HepG2 (cell line): ENCODE results near the gene ADSS2. TPM values are rescaled to one million over a fixed set of nuclear protein-coding genes. Genes with fewer than 3 reads are reported as not detected.
A peak's percentile ranks its signal among the peaks of the same experiment; 100 is the strongest.
"Not testable (repeated sequence)": the region's sequence is repeated elsewhere in the genome, so short reads cannot be mapped to it uniquely, and the experiment has no call there.

Source experiments
- ATAC-seq: fragments of 200-7000 bp; cut with Tn5 transposase; 3 replicates; pipeline ENCODE4 v1.9.1; 2020; ENCODE audit warnings: mild to moderate bottlenecking, moderate library complexity
- BruUV-seq: library from RNA; stranded (reverse); fragments of 400-500 nt; replicated peaks from 2 replicates; lab custom pipeline; 2021; lab: Mats Ljungman, UMichigan
- CTCF ChIA-PET: fragments of 300-600 bp; formaldehyde crosslinking; extraction: SDS; loops from one replicate; lab custom pipeline; 2021; ENCODE audit warnings: low total read pairs, inconsistent platforms, low intra/inter-chr PET ratio; lab: Yijun Ruan, JAX
- POLR2A ChIA-PET: fragments of 350-600 bp; sonication (Branson Sonifier 250); formaldehyde crosslinking; loops from one replicate; lab custom pipeline; 2020; ENCODE audit warnings: antibody characterized with exemption, inconsistent platforms; lab: Yijun Ruan, JAX
- DNase-seq: peaks from one replicate; pipeline ENCODE4 v3.0.0-alpha.2; 2015; ENCODE audit warnings: low spot score
- FAIRE-seq: peaks from 3 replicates; lab custom pipeline; 2011; peaks lifted over from hg19 to GRCh38; lab: Jason Lieb, UNC
- H2AFZ ChIP-seq: one replicate; pipeline ENCODE4 v1.6.1; 2011; ENCODE audit warnings: low read length, inconsistent platforms
- H3K27ac ChIP-seq: fragments of 300-600 bp; 3 replicates; pipeline ENCODE4 v1.8.0; 2011; ENCODE audit warnings: mixed run types, mild to moderate bottlenecking, mixed read lengths, low read length, inconsistent platforms; ENCODE audit not compliant: insufficient read depth; ENCODE audit errors: extremely low read length
- H3K27me3 ChIP-seq, 2 experiments: fragments of 200-600 bp in 1 of 2; 2 replicates in 1 of 2; 3 replicates in 1 of 2; pipeline versions ENCODE4 v1.6.0 to v1.8.0; 2011; ENCODE audit warnings: low read length in 2 of 2, mild to moderate bottlenecking in 2 of 2, moderate library complexity in 2 of 2, inconsistent platforms in 1 of 2; ENCODE audit not compliant: insufficient read depth in 2 of 2, control insufficient read depth in 1 of 2
- H3K36me3 ChIP-seq, 2 experiments: fragments of 200-600 bp in 1 of 2; replicated peaks in 1 of 2; 2 replicates in 1 of 2; 3 replicates in 1 of 2; pipeline versions ENCODE4 v1.5.1 to v1.8.0; 2011; ENCODE audit warnings: low read length in 2 of 2, inconsistent platforms in 1 of 2; ENCODE audit not compliant: insufficient read depth in 2 of 2, control insufficient read depth in 1 of 2
- H3K4me1 ChIP-seq: 2 replicates; pipeline ENCODE4 v1.5.1; 2012; ENCODE audit warnings: low read length, inconsistent platforms; ENCODE audit not compliant: insufficient read depth
- H3K4me2 ChIP-seq: 2 replicates; pipeline ENCODE4 v1.6.0; 2011; ENCODE audit warnings: low read depth, low read length, inconsistent platforms
- H3K4me3 ChIP-seq, 3 experiments: fragments of 200-600 bp in 1 of 3; sonication (generic), shearing (Covaris generic) in 1 of 3; replicated peaks in 1 of 3; 2 replicates each; pipeline ENCODE4 v1.5.1; 2011 to 2016; ENCODE audit warnings: low read length in 3 of 3, inconsistent platforms in 2 of 3, low read depth in 2 of 3, mild to moderate bottlenecking in 2 of 3, control low read depth in 1 of 3, mixed read lengths in 1 of 3; ENCODE audit not compliant: insufficient read depth in 1 of 3
- H3K79me2 ChIP-seq: one replicate; pipeline ENCODE4 v1.6.1; 2011; ENCODE audit warnings: low read length, inconsistent platforms; ENCODE audit not compliant: insufficient read depth
- H3K9ac ChIP-seq: 2 replicates; pipeline ENCODE4 v1.6.0; 2011; ENCODE audit warnings: mild to moderate bottlenecking, low read depth, low read length, inconsistent platforms; ENCODE audit not compliant: insufficient read depth
- H3K9me3 ChIP-seq: 2 replicates; pipeline ENCODE4 v1.5.1; 2012; ENCODE audit warnings: mild to moderate bottlenecking, low read length
- H4K20me1 ChIP-seq: 2 replicates; pipeline ENCODE4 v1.6.0; 2011; ENCODE audit warnings: inconsistent platforms, mild to moderate bottlenecking, low read length, moderate library complexity; ENCODE audit not compliant: insufficient read depth
- CEBPB ChIP-seq: IDR thresholded peaks from 2 replicates; pipeline ENCODE4 v1.6.1; 2011; ENCODE audit warnings: low read depth, low read length, improper control_type of control experiment, borderline replicate concordance
- SP1 ChIP-seq, 2 experiments: fragments of 450-650 bp in 1 of 2; sonication (generic) in 1 of 2; formaldehyde crosslinking in 1 of 2; IDR thresholded peaks; 2 replicates each; pipeline versions ENCODE4 v1.4.0 to v1.6.1; 2016 to 2020; ENCODE audit warnings: missing genetic modification reagents in 1 of 2
- TBL1XR1 ChIP-seq: fragments of 150-350 bp; IDR thresholded peaks from 2 replicates; pipeline ENCODE4 v1.6.1; 2014; ENCODE audit warnings: borderline replicate concordance, low read length; ENCODE audit not compliant: partially characterized antibody
- THAP11 ChIP-seq: IDR thresholded peaks from 2 replicates; pipeline ENCODE4 v1.6.1; 2016; ENCODE audit warnings: missing biosample characterization, missing genetic modification reagents
- ZFP82 ChIP-seq: sonication (generic); formaldehyde crosslinking; IDR thresholded peaks from 2 replicates; pipeline ENCODE4 v1.5.1; 2020; ENCODE audit warnings: mild to moderate bottlenecking, missing genetic modification reagents, borderline replicate concordance
- ZNF512 ChIP-seq: sonication (generic); formaldehyde crosslinking; IDR thresholded peaks from 2 replicates; pipeline ENCODE4 v1.4.0; 2020; ENCODE audit warnings: mild to moderate bottlenecking, missing genetic modification reagents
- ZNF652 ChIP-seq: IDR thresholded peaks from 2 replicates; pipeline ENCODE4 v1.6.1; 2016; ENCODE audit warnings: low read depth, borderline replicate concordance
- WGBS: methylation state at CpG from one replicate; pipeline ENCODE4 v1.1.6; 2017; ENCODE audit warnings: low lambda C conversion rate; 5-methylcytosine and 5-hydroxymethylcytosine counted together
- in situ Hi-C: cut with HindIII; loops from 2 replicates; pipeline ENCODE4 v1.10.0; 2017; ENCODE audit warnings: low pct_unique_long_range_greater_than_20kb; ENCODE audit not compliant: extremely low pct_ligation_motif_present
- intact Hi-C: fragments of 100-400 bp; cut with micrococcal nuclease; formaldehyde crosslinking; loops from one replicate; pipeline ENCODE4 v1.10.0; 2022; ENCODE audit not compliant: unreplicated experiment
- polyA plus RNA-seq, 8 experiments: library from polyadenylated mRNA; depleted of rRNA in 3 of 8; stranded (reverse) in 7 of 8; unstranded in 1 of 8; fragments of >200 nt; fragmentation: Illumina TruSeq in 4 of 8; extraction: Trizol in 4 of 8; gene quantifications; 2 replicates each; pipeline versions ENCODE4 v1.2.1 to v1.2.3, GENCODE V29; 2011 to 2016; ENCODE audit warnings: low read depth in 4 of 8, missing spikeins in 1 of 8, mixed read lengths in 1 of 8; ENCODE audit not compliant: insufficient read depth in 1 of 8
- total RNA-seq, 5 experiments: library from RNA; depleted of rRNA; stranded (reverse); fragments of >200 nt; fragmentation: Illumina TruSeq; extraction: Trizol; gene quantifications; 2 replicates each; pipeline ENCODE4 v1.2.3, GENCODE V29; 2016; ENCODE audit warnings: low read depth in 1 of 5

Gene ADSS2
- total and polyA plus RNA-seq, 2 of the 13 experiments (the other 11 are each of a cell fraction or from before 2014, with no cell fraction given) = 15.1 to 43.4 TPM

- TF ChIP-seq ZNF512 (no peak), ZFP82 (CRISPR knock-in tag) (no peak)
These were observed 44.5 kb upstream of the ADSS2 start (continued) for GRCh38 chr1:244496186-244496585.

GRCh38 chr1:244494653-244495052, 42.9 kb upstream of the ADSS2 start:
- CTCF ChIA-PET = no interaction called here
- Histone ChIP-seq H3K4me3 (no peak overlapping the region), H3K9ac (no peak overlapping the region), H3K4me1 (no peaks in the 10 kb centered on the region), H3K27me3 (no peaks in the 10 kb centered on the region), H3K27ac (no peak overlapping the region)
- ATAC-seq (no peak), FAIRE-seq (no peak)
- in situ Hi-C loops (no loop called here), intact Hi-C loops (no loop called here)
- TF ChIP-seq SP1 (IDR thresholded peaks at IDR 0.05) = no peak
- TF ChIP-seq SP1 (CRISPR knock-in tag; IDR thresholded peaks at IDR 0.05) = no peak
- TF ChIP-seq THAP11 = no peak
- TF ChIP-seq CEBPB = peak; percentile 71
- TF ChIP-seq ZNF652 = no peak
- TF ChIP-seq TBL1XR1 = no peak
- TF ChIP-seq, all 625 proteins: peak for 1
- DNase-seq = no peak
- no TSS peak for BruUV-seq
- 67% methylated on average over 2 of the region's 2 CpGs for WGBS
- Histone ChIP-seq H3K9me3 (no peaks in the 10 kb centered on the region), H4K20me1 (no peaks in the 10 kb centered on the region), H2AFZ (no peak overlapping the region), H3K79me2 (no peaks in the 10 kb centered on the region), H3K4me2 (no peak overlapping the region), H3K36me3 (no peaks in the 10 kb centered on the region)
- POLR2A ChIA-PET = no interaction called here

- 62% methylated on average over 3 of the region's 3 CpGs for WGBS
These were observed 33.3 kb upstream of the ADSS2 start for GRCh38 chr1:244484971-244485370.

More at GRCh38 chr1:244484971-244485370, 33.3 kb upstream of the ADSS2 start:
- H3K9me3 ChIP-seq, H3K79me2 ChIP-seq, CTCF ChIA-PET, POLR2A ChIA-PET, H3K4me3 ChIP-seq, DNase-seq, ATAC-seq, H3K27me3 ChIP-seq, H3K27ac ChIP-seq, H2AFZ ChIP-seq, H4K20me1 ChIP-seq, in situ Hi-C loops, H3K4me1 ChIP-seq, H3K4me2 ChIP-seq, intact Hi-C loops, BruUV-seq, H3K9ac ChIP-seq, FAIRE-seq, H3K36me3 ChIP-seq: not testable (repeated sequence)
